GM12878 (cell line): ENCODE results near the gene NUDT17. TPM values are rescaled to one million over a fixed set of nuclear protein-coding genes. Genes with fewer than 3 reads are reported as not detected.

Source experiments
- ATAC-seq: fragments of 200-7000 bp; cut with Tn5 transposase; 3 replicates; pipeline ENCODE4 v1.9.1; 2020; ENCODE audit warnings: mild to moderate bottlenecking, moderate library complexity
- BruUV-seq: library from RNA; stranded (reverse); fragments of 400-500 nt; replicated peaks from 2 replicates; lab custom pipeline; 2021; lab: Mats Ljungman, UMichigan
- CTCF ChIA-PET: fragments of 300-600 bp; sonication (Branson Sonifier 250); formaldehyde crosslinking; extraction: SDS; loops from one replicate; lab custom pipeline; 2021; ENCODE audit warnings: inconsistent platforms; lab: Yijun Ruan, JAX
- POLR2A ChIA-PET: fragments of 350-600 bp; formaldehyde crosslinking; extraction: SDS; loops from one replicate; lab custom pipeline; 2021; ENCODE audit warnings: inconsistent platforms; lab: Charles Lee
- RAD21 ChIA-PET: fragments of 300-600 bp; sonication (Branson Sonifier 250); formaldehyde crosslinking; loops from one replicate; lab custom pipeline; 2023; ENCODE audit warnings: antibody characterized with exemption; ENCODE audit not compliant: unreplicated experiment; lab: Charles Lee
- SMC1A ChIA-PET: fragments of 300-600 bp; sonication (Branson Sonifier 250); formaldehyde crosslinking; loops from one replicate; lab custom pipeline; 2023; ENCODE audit not compliant: unreplicated experiment, uncharacterized antibody; lab: Charles Lee
- DNase-seq: peaks from one replicate; pipeline ENCODE4 v3.0.0-alpha.2; 2011; ENCODE audit warnings: low read depth, low spot score
- FAIRE-seq: peaks from 3 replicates; lab custom pipeline; 2011; peaks lifted over from hg19 to GRCh38; lab: Jason Lieb, UNC
- H2AFZ ChIP-seq: 2 replicates; pipeline ENCODE4 v1.6.0; 2011; ENCODE audit warnings: low read depth, low read length, control low read depth; ENCODE audit not compliant: control insufficient read depth
- H3K27ac ChIP-seq: 2 replicates; pipeline ENCODE4 v1.5.1; 2011; ENCODE audit warnings: control low read depth; ENCODE audit not compliant: control insufficient read depth, insufficient read depth
- H3K27me3 ChIP-seq, 2 experiments: replicated peaks in 1 of 2; 2 replicates each; pipeline versions ENCODE4 v1.6.0 to v1.6.1; 2011; ENCODE audit warnings: low read length in 1 of 2; ENCODE audit not compliant: control insufficient read depth in 2 of 2, insufficient read depth in 2 of 2
- H3K36me3 ChIP-seq, 2 experiments: 2 replicates each; pipeline ENCODE4 v1.5.1; 2011; ENCODE audit warnings: low read length in 1 of 2; ENCODE audit not compliant: control insufficient read depth in 2 of 2, insufficient read depth in 2 of 2
- H3K4me1 ChIP-seq: 2 replicates; pipeline ENCODE4 v1.6.1; 2011; ENCODE audit warnings: mild to moderate bottlenecking, low read length, moderate library complexity, mixed read lengths; ENCODE audit not compliant: control insufficient read depth, insufficient read depth
- H3K4me2 ChIP-seq: 2 replicates; pipeline ENCODE4 v1.6.0; 2011; ENCODE audit warnings: control low read depth; ENCODE audit not compliant: control insufficient read depth, insufficient read depth
- H3K4me3 ChIP-seq: fragments of 200-600 bp; sonication (generic); 2 replicates; pipeline ENCODE4 v1.5.1; 2016
- H3K79me2 ChIP-seq: 2 replicates; pipeline ENCODE4 v1.6.0; 2011; ENCODE audit warnings: low read length; ENCODE audit not compliant: control insufficient read depth, insufficient read depth
- H3K9ac ChIP-seq: 2 replicates; pipeline ENCODE4 v1.8.0; 2011; ENCODE audit warnings: low read length, control low read depth, mixed read lengths; ENCODE audit not compliant: control insufficient read depth, insufficient read depth
- H3K9me3 ChIP-seq: replicated peaks from 3 replicates; pipeline ENCODE4 v1.5.1; 2011; ENCODE audit warnings: mild to moderate bottlenecking, low read length; ENCODE audit not compliant: control insufficient read depth, insufficient read depth
- H4K20me1 ChIP-seq: 2 replicates; pipeline ENCODE4 v1.6.0; 2011; ENCODE audit not compliant: control insufficient read depth, insufficient read depth
- ATF3 ChIP-seq: IDR thresholded peaks from 2 replicates; pipeline ENCODE4 v1.6.1; 2011; ENCODE audit warnings: low read depth, mild to moderate bottlenecking, low read length, moderate library complexity, borderline replicate concordance; ENCODE audit errors: extremely low read depth
- E2F4 ChIP-seq: IDR thresholded peaks from 2 replicates; pipeline ENCODE4 v1.6.1; 2012; ENCODE audit warnings: low read depth, low read length, improper control_type of control experiment
- EGR1 ChIP-seq, 2 experiments: IDR thresholded peaks; 1 replicate in 1 of 2; 2 replicates in 1 of 2; pipeline ENCODE4 v1.6.1; 2011 to 2012; ENCODE audit warnings: low read depth in 2 of 2, low read length in 2 of 2, borderline replicate concordance in 1 of 2, mild to moderate bottlenecking in 1 of 2, moderate library complexity in 1 of 2
- KLF5 ChIP-seq: fragments of 450-650 bp; IDR thresholded peaks from 2 replicates; pipeline ENCODE4 v1.6.1; 2014; ENCODE audit warnings: mild to moderate bottlenecking; ENCODE audit not compliant: partially characterized antibody
- RAD51 ChIP-seq: fragments of 450-650 bp; IDR thresholded peaks from 2 replicates; pipeline ENCODE4 v1.6.1; 2016; ENCODE audit warnings: moderate library complexity, mild to moderate bottlenecking, inconsistent platforms
- RBBP5 ChIP-seq: fragments of 200-600 bp; sonication (generic); conservative IDR thresholded peaks from 2 replicates; pipeline ENCODE4 v1.6.1; 2016
- SMARCA5 ChIP-seq: fragments of 450-650 bp; IDR thresholded peaks from 2 replicates; pipeline ENCODE4 v1.6.1; 2017; ENCODE audit warnings: mild to moderate bottlenecking
- STAT3 ChIP-seq: IDR thresholded peaks from 2 replicates; pipeline ENCODE4 v1.6.1; 2011; ENCODE audit warnings: low read depth, low read length, improper control_type of control experiment
- TCF3 ChIP-seq: IDR thresholded peaks from 2 replicates; pipeline ENCODE4 v1.6.1; 2012; ENCODE audit warnings: low read depth, mild to moderate bottlenecking, low read length, borderline replicate concordance; ENCODE audit not compliant: insufficient read depth
- YBX1 ChIP-seq: fragments of 450-650 bp; IDR thresholded peaks from 2 replicates; pipeline ENCODE4 v1.6.1; 2016; ENCODE audit warnings: antibody characterized with exemption
- ZBED1 ChIP-seq: IDR thresholded peaks from 2 replicates; pipeline ENCODE4 v1.6.1; 2016; ENCODE audit warnings: borderline replicate concordance
- ZBTB4 ChIP-seq: fragments of 450-650 bp; formaldehyde crosslinking; IDR thresholded peaks from 2 replicates; pipeline ENCODE4 v1.4.0; 2022; ENCODE audit warnings: mild to moderate bottlenecking, moderate library complexity
- WGBS: methylation state at CpG from one replicate; pipeline ENCODE4 v1.1.6; 2016; ENCODE audit warnings: low lambda C conversion rate; ENCODE audit not compliant: insufficient replicate concordance, insufficient coverage; ENCODE audit errors: missing lambda C conversion rate; 5-methylcytosine and 5-hydroxymethylcytosine counted together
- in situ Hi-C: fragments of 300-500 bp; cut with MboI; formaldehyde crosslinking; loops from 9 replicates; pipeline ENCODE4 v1.14.3; 2018; ENCODE audit warnings: mixed read lengths
- intact Hi-C: fragments of 100-400 bp; cut with micrococcal nuclease; formaldehyde crosslinking; loops from one replicate; pipeline ENCODE4 v1.14.2; 2022; ENCODE audit not compliant: unreplicated experiment
- polyA plus RNA-seq, 11 experiments: library from polyadenylated mRNA; depleted of rRNA in 4 of 11; unstranded in 6 of 11; stranded (reverse) in 5 of 11; fragments of >200 nt; fragmentation: Nextera tagmentation in 4 of 11; fragmentation: Illumina TruSeq in 1 of 11; extraction: Ambion mirVana in 4 of 11; extraction: Trizol in 1 of 11; gene quantifications; 1 replicate in 1 of 11; 2 replicates in 10 of 11; pipeline versions ENCODE4 v1.2.1 to v1.2.3, GENCODE V29; 2011 to 2016; ENCODE audit warnings: inconsistent platforms in 2 of 11, missing spikeins in 2 of 11, low read depth in 1 of 11
- total RNA-seq, 4 experiments: library from RNA; depleted of rRNA in 3 of 4; stranded (reverse); fragments of >200 nt in 3 of 4; fragmentation: Illumina TruSeq in 1 of 4; extraction: Trizol in 1 of 4; gene quantifications; 2 replicates each; pipeline versions ENCODE4 v1.2.1 to v1.2.3, GENCODE V29; 2013 to 2021

The NUDT17 gene
- total and polyA plus RNA-seq, 10 of the 15 experiments (the other 5 are each of a cell fraction or from before 2014, with no cell fraction given): 1.2 to 4.7 (median 4.0) TPM

- ATAC-seq: no peak
- intact Hi-C loops: no loop called here
- CTCF ChIA-PET: interaction anchor here (1.1 to 1.5 kb wide), 2 partner anchors 9 to 11 kb away, joined by 4 to 5 read pairs; no protein-coding TSS in a partner anchor
Observed at GRCh38 chr1:145796753-145797152, 48.7 kb upstream of the NUDT17 start.

GRCh38 chr1:145799806-145800205 is 45.6 kb upstream of the NUDT17 start:
- no peak overlapping the region for H3K4me3 ChIP-seq
- intact Hi-C loops: no loop called here
- H3K36me3 ChIP-seq: no peaks in the 10 kb centered on the region
- ChIA-PET POLR2A (no interaction called here), CTCF (no interaction called here), SMC1A (no interaction called here), RAD21 (no interaction called here)
- peaks cover 3% of the 10 kb centered on the region for H3K79me2 ChIP-seq
- BruUV-seq: no TSS peak
- no peaks in the 10 kb centered on the region; the same call in none of the 2 replicates for H3K4me1 ChIP-seq
- in situ Hi-C loops: no loop called here
- no peak for FAIRE-seq
- H3K4me2 ChIP-seq: no peak overlapping the region
- H4K20me1 ChIP-seq: no peaks in the 10 kb centered on the region
- H3K27ac ChIP-seq: no peak overlapping the region
- H3K9ac ChIP-seq: no peak overlapping the region
- 100% methylated on average over 2 of the region's 2 CpGs for WGBS
- peaks cover 10% of the 10 kb centered on the region for H3K9me3 ChIP-seq
- no peak for DNase-seq
- H2AFZ ChIP-seq: no peak overlapping the region
- H3K27me3 ChIP-seq: no peaks in the 10 kb centered on the region
- no peak for ATAC-seq
- no peak for TF ChIP-seq YBX1
- no peak for TF ChIP-seq E2F4
- TF ChIP-seq ATF3: no peak
- TF ChIP-seq SMARCA5: no peak
- no peak for TF ChIP-seq ZBED1
- TF ChIP-seq TCF3: no peak
- no peak for TF ChIP-seq RBBP5
- TF ChIP-seq KLF5: no peak
- no peak for TF ChIP-seq STAT3
- no peak for TF ChIP-seq ZBTB4 (CRISPR knock-in tag)
- TF ChIP-seq RAD51: no peak

More at GRCh38 chr1:145796753-145797152, 48.7 kb upstream of the NUDT17 start:
- H3K79me2 ChIP-seq: peaks cover 3% of the 10 kb centered on the region
- H3K27me3 ChIP-seq: no peaks in the 10 kb centered on the region
- TF ChIP-seq EGR1 (IDR thresholded peaks at IDR 0.05; ENCODE audit: borderline replicate concordance in 1 of 2, low read depth in 2 of 2, low read length in 2 of 2): no peak
- in situ Hi-C loops: no loop called here
- no peaks in the 10 kb centered on the region for H4K20me1 ChIP-seq
- H3K27ac ChIP-seq: no peak overlapping the region
- DNase-seq: no peak
- no peaks in the 10 kb centered on the region; a peak in 1 of 4 replicates for H3K36me3 ChIP-seq
- no peak overlapping the region for H3K4me2 ChIP-seq
- FAIRE-seq: peak; percentile 7
- no peak overlapping the region for H2AFZ ChIP-seq
- RAD21 ChIA-PET: no interaction called here
- SMC1A ChIA-PET: interaction anchor here (2.5 kb wide), 1 partner anchor 11 kb away, joined by 10 read pairs; no protein-coding TSS in a partner anchor
- peaks cover 4% of the 10 kb centered on the region for H3K4me1 ChIP-seq
- H3K9ac ChIP-seq: no peak overlapping the region
- no peak overlapping the region for H3K4me3 ChIP-seq
- peaks cover 10% of the 10 kb centered on the region for H3K9me3 ChIP-seq
- WGBS: 91% methylated on average over 1 of the region's 1 CpG
- POLR2A ChIA-PET: no interaction called here
- BruUV-seq: no TSS peak
